B cell (primary cell): ENCODE data around the gene TAF7. TPM values are rescaled to one million over a fixed set of nuclear protein-coding genes. Genes with fewer than 3 reads are reported as not detected.

Source experiments
- ATAC-seq: fragments of 200-7000 bp; cut with Tn5 transposase; one replicate; pipeline ENCODE4 v1.10.0; 2021; ENCODE audit warnings: low read depth, mild to moderate bottlenecking, moderate number of reproducible peaks, moderate library complexity
- CTCF ChIA-PET: fragments of 350-600 bp; sonication (Branson Sonifier 250); formaldehyde crosslinking; loops from one replicate; lab custom pipeline; 2021; ENCODE audit warnings: antibody characterized with exemption, inconsistent platforms; lab: Charles Lee
- POLR2A ChIA-PET: fragments of 350-600 bp; sonication (Branson Sonifier 250); formaldehyde crosslinking; loops from one replicate; lab custom pipeline; 2021; ENCODE audit warnings: antibody characterized with exemption; lab: Charles Lee
- DNase-seq: peaks from one replicate; pipeline ENCODE4 v3.0.0; 2013
- H2AFZ ChIP-seq: 2 replicates; pipeline ENCODE4 v1.6.1; 2012; ENCODE audit warnings: mild to moderate bottlenecking, low read depth, low read length; ENCODE audit not compliant: insufficient read depth, poor library complexity, severe bottlenecking
- H3K27ac ChIP-seq, 2 donors: 1 replicate in 1 of 2; 2 replicates in 1 of 2; pipeline ENCODE4 v1.5.1; 2012 to 2013; ENCODE audit warnings: low read length in 2 of 2, mild to moderate bottlenecking in 2 of 2, moderate library complexity in 1 of 2
- H3K27me3 ChIP-seq, 4 experiments: fragments of 200-600 bp in 1 of 4; sonication (generic) in 1 of 4; replicated peaks in 1 of 4; 1 replicate in 2 of 4; 2 replicates in 2 of 4; pipeline versions ENCODE4 v1.6.1 to v1.7.0; 2013 to 2016; ENCODE audit warnings: low read length in 3 of 4, mild to moderate bottlenecking in 2 of 4, mixed read lengths in 1 of 4, moderate library complexity in 1 of 4; ENCODE audit not compliant: insufficient read depth in 4 of 4, control insufficient read depth in 3 of 4; ENCODE audit errors: control extremely low read depth in 1 of 4
- H3K36me3 ChIP-seq, 2 experiments: replicated peaks in 1 of 2; 1 replicate in 1 of 2; 2 replicates in 1 of 2; pipeline versions ENCODE4 v1.6.1 to v1.7.1; 2013; ENCODE audit warnings: low read length in 1 of 2; ENCODE audit not compliant: insufficient read depth in 2 of 2, control insufficient read depth in 1 of 2; ENCODE audit errors: control extremely low read depth in 1 of 2, extremely low read depth in 1 of 2
- H3K4me1 ChIP-seq, 2 donors: fragments of 200-600 bp in 1 of 2; sonication (generic) in 1 of 2; 1 replicate in 1 of 2; 2 replicates in 1 of 2; pipeline versions ENCODE4 v1.5.1 to v1.6.1; 2013 to 2017; ENCODE audit warnings: low read length in 2 of 2; ENCODE audit not compliant: control insufficient read depth in 2 of 2, insufficient read depth in 2 of 2
- H3K4me2 ChIP-seq: replicated peaks from 2 replicates; pipeline ENCODE3; 2012; ENCODE audit warnings: mild to moderate bottlenecking, low read depth, low read length; ENCODE audit not compliant: poor library complexity, severe bottlenecking
- H3K4me3 ChIP-seq, 5 experiments: fragments of 200-600 bp in 1 of 5; sonication (generic) in 1 of 5; 1 replicate in 3 of 5; 2 replicates in 2 of 5; pipeline versions ENCODE4 v1.5.1 to v1.7.0; 2011 to 2016; ENCODE audit warnings: low read length in 4 of 5, mild to moderate bottlenecking in 4 of 5, low read depth in 2 of 5, control low read depth in 1 of 5, moderate library complexity in 1 of 5; ENCODE audit not compliant: insufficient read depth in 1 of 5; ENCODE audit errors: control extremely low read depth in 1 of 5, extremely low read depth in 1 of 5
- H3K79me2 ChIP-seq: fragments of 200-600 bp; sonication (generic); one replicate; pipeline ENCODE4 v1.6.0; 2016; ENCODE audit warnings: low read length; ENCODE audit not compliant: control insufficient read depth, insufficient read depth
- H3K9ac ChIP-seq: fragments of 200-600 bp; sonication (generic); 2 replicates; pipeline ENCODE4 v1.6.1; 2017; ENCODE audit warnings: mild to moderate bottlenecking, low read length, moderate library complexity
- H3K9me3 ChIP-seq, 3 donors: one replicate each; pipeline versions ENCODE4 v1.6.1 to v1.7.1; 2013; ENCODE audit warnings: low read length in 2 of 3; ENCODE audit not compliant: control insufficient read depth in 2 of 3, insufficient read depth in 1 of 3; ENCODE audit errors: control extremely low read depth in 1 of 3
- H4K20me1 ChIP-seq: 2 replicates; pipeline ENCODE4 v1.6.0; 2012; ENCODE audit warnings: mild to moderate bottlenecking, low read length; ENCODE audit not compliant: insufficient read depth, control insufficient read depth, poor library complexity, severe bottlenecking
- H3K27ac Mint-ChIP-seq: one replicate; pipeline ENCODE4 v1.8.0; 2021; ENCODE audit warnings: mixed read lengths
- H3K27me3 Mint-ChIP-seq: one replicate; pipeline ENCODE4 v1.8.0; 2021; ENCODE audit warnings: mixed read lengths
- H3K4me1 Mint-ChIP-seq: one replicate; pipeline ENCODE4 v1.8.0; 2021; ENCODE audit warnings: mixed read lengths
- H3K4me3 Mint-ChIP-seq: one replicate; pipeline ENCODE4 v1.8.0; 2021; ENCODE audit warnings: mixed read lengths
- H3K9me3 Mint-ChIP-seq: one replicate; pipeline ENCODE4 v1.8.0; 2022; ENCODE audit warnings: mixed read lengths; ENCODE audit not compliant: insufficient read depth
- CTCF ChIP-seq: fragments of 200-600 bp; IDR thresholded peaks from one replicate; pipeline ENCODE4 v1.8.0; 2022; ENCODE audit warnings: antibody characterized with exemption, mild to moderate bottlenecking
- EZH2 ChIP-seq: IDR thresholded peaks from 2 replicates; pipeline ENCODE4 v1.6.1; 2012; ENCODE audit warnings: borderline replicate concordance, low read depth, mild to moderate bottlenecking, moderate library complexity, low read length; ENCODE audit not compliant: insufficient read depth, poor library complexity, severe bottlenecking
- WGBS: methylation state at CpG from one replicate; pipeline ENCODE4 v1.1.5; 2013; ENCODE audit warnings: missing lambda C conversion rate; ENCODE audit not compliant: insufficient coverage; 5-methylcytosine and 5-hydroxymethylcytosine counted together
- intact Hi-C: fragments of 100-400 bp; cut with micrococcal nuclease; formaldehyde crosslinking; loops from one replicate; pipeline ENCODE4 v1.10.0; 2022
- polyA plus RNA-seq: library from polyadenylated mRNA; depleted of rRNA; stranded (reverse); fragments of >200 nt; gene quantifications from 2 replicates; pipeline ENCODE4 v1.2.3, GENCODE V29; 2012
- total RNA-seq, 2 donors: library from RNA; stranded (reverse); fragments of 120-200 nt in 1 of 2; gene quantifications; 1 replicate in 1 of 2; 2 replicates in 1 of 2; pipeline versions ENCODE4 v1.2.3 to v1.2.4, GENCODE V29; 2013 to 2022

The TAF7 gene
- total and polyA plus RNA-seq, 2 donors (not counting 1 experiment from before 2014, with no cell fraction given), result 52.1 to 119 TPM

- Histone ChIP-seq H2AFZ (peak overlapping the region; percentile 71), H3K79me2 (peaks cover 1% of the 10 kb centered on the region), H3K27me3 (peaks cover 0 to 30% (median 12%) of the 10 kb centered on the region in 4 experiments), H3K4me2 (peak overlapping the region; percentile 63), H3K9me3 (peaks cover 8 to 47% (median 32%) of the 10 kb centered on the region in 3 donors), H3K9ac (peak overlapping the region; percentile 50), H4K20me1 (no peaks in the 10 kb centered on the region), H3K36me3 (no peaks in the 10 kb centered on the region), H3K4me3 (peak overlapping the region; percentile 35 to 59 (median 51)), H3K27ac (peak overlapping the region in 1 of 2 donors; percentile 26), H3K4me1 (peaks cover 6 to 10% of the 10 kb centered on the region in 2 donors)
- WGBS, result 24% methylated on average over 22 of the region's 27 CpGs
- ATAC-seq (peak; percentile 90), DNase-seq (peak; percentile 72)
- peak overlapping the region; percentile 94 for H3K4me3 Mint-ChIP-seq
- peaks cover 6% of the 10 kb centered on the region for H3K9me3 Mint-ChIP-seq
- peak; percentile 69 for TF ChIP-seq CTCF
- TF ChIP-seq EZH2, result no peak
- peak overlapping the region; percentile 89 for H3K27ac Mint-ChIP-seq
- peaks cover 9% of the 10 kb centered on the region for H3K4me1 Mint-ChIP-seq
- peaks cover 41% of the 10 kb centered on the region for H3K27me3 Mint-ChIP-seq
- ChIA-PET CTCF (interaction anchor here (0.8 to 6.9 kb wide), 10 partner anchors 8 to 292 kb away, joined by 3 to 30 read pairs (median 4); partner anchors contain the start of genes DIAPH1 and PCDHGA12), POLR2A (no interaction called here)
- intact Hi-C loops, result loop anchor here (1.0 to 10.0 kb wide), 6 partner anchors 89 to 1221 kb away; partner anchors contain the start of genes APBB3, GNPDA1, PCDHGA10 and PCDHGB7
These were observed 5.7 kb upstream of the TAF7 start for GRCh38 chr5:141326088-141326854.
